Activated CD4-positive, alpha-beta T cell treated with anti-CD3 and anti-CD28 coated beads for 36 hours (primary cell): ENCODE data around the gene BSND. TPM values are rescaled to one million over a fixed set of nuclear protein-coding genes. Genes with fewer than 3 reads are reported as not detected.

Experiments used
- ATAC-seq: fragments of 200-7000 bp; cut with Tn5 transposase; one replicate; pipeline ENCODE4 v1.10.0; 2021; ENCODE audit warnings: mild to moderate bottlenecking, moderate library complexity
- CTCF ChIA-PET: fragments of 350-600 bp; sonication (Branson Sonifier 250); formaldehyde crosslinking; loops from one replicate; lab custom pipeline; 2021; ENCODE audit warnings: antibody characterized with exemption; lab: Charles Lee
- POLR2A ChIA-PET: fragments of 350-600 bp; sonication (Branson Sonifier 250); formaldehyde crosslinking; loops from one replicate; lab custom pipeline; 2021; ENCODE audit warnings: antibody characterized with exemption, inconsistent platforms; lab: Charles Lee
- DNase-seq: peaks from one replicate; pipeline ENCODE4 v3.0.0-alpha.2; 2020
- H3K27ac Mint-ChIP-seq: one replicate; pipeline ENCODE4 v1.8.0; 2021; ENCODE audit warnings: mixed read lengths
- H3K27me3 Mint-ChIP-seq: one replicate; pipeline ENCODE4 v1.8.0; 2021; ENCODE audit warnings: mixed read lengths
- H3K36me3 Mint-ChIP-seq: one replicate; pipeline ENCODE4 v1.8.0; 2021; ENCODE audit warnings: low read depth, mixed read lengths
- H3K4me1 Mint-ChIP-seq: one replicate; pipeline ENCODE4 v1.8.0; 2021; ENCODE audit warnings: mixed read lengths
- H3K4me3 Mint-ChIP-seq: one replicate; pipeline ENCODE4 v1.8.0; 2021; ENCODE audit warnings: mild to moderate bottlenecking, moderate library complexity, mixed read lengths
- H3K9me3 Mint-ChIP-seq: one replicate; pipeline ENCODE4 v1.8.0; 2021; ENCODE audit warnings: low read depth, mixed read lengths
- intact Hi-C, 2 experiments: fragments of 100-400 bp; cut with DNase I in 1 of 2; cut with micrococcal nuclease in 1 of 2; formaldehyde crosslinking; loops; one replicate each; pipeline versions ENCODE4 v1.14.2 to v1.15.1; 2022 to 2024; cut with DNase I, micrococcal nuclease
- total RNA-seq, 2 experiments: library from RNA; stranded (reverse); gene quantifications; one replicate each; pipeline ENCODE4 v1.2.3, GENCODE V29; 2021

The BSND gene
- total RNA-seq, 2 experiments from 2014 or later, result not detected

- CTCF ChIA-PET, result interaction anchor here (0.7 kb wide), 1 partner anchor 10 kb away, joined by 3 read pairs; no protein-coding TSS in a partner anchor
- H3K9me3 Mint-ChIP-seq, result no peaks in the 10 kb centered on the region
- H3K4me3 Mint-ChIP-seq, result no peak overlapping the region
- DNase-seq (no peak), ATAC-seq (no peak)
- H3K36me3 Mint-ChIP-seq, result no peaks in the 10 kb centered on the region
- no peaks in the 10 kb centered on the region for H3K4me1 Mint-ChIP-seq
- POLR2A ChIA-PET, result no interaction called here
- H3K27ac Mint-ChIP-seq, result no peak overlapping the region
- peaks cover 16% of the 10 kb centered on the region for H3K27me3 Mint-ChIP-seq
- intact Hi-C loops, result no loop called here
Measured at GRCh38 chr1:54985556-54985955, 13.2 kb upstream of the BSND start.

- H3K27ac Mint-ChIP-seq, result no peak overlapping the region
- DNase-seq, result no peak
- H3K36me3 Mint-ChIP-seq, result no peaks in the 10 kb centered on the region
- ChIA-PET CTCF (interaction anchor here (1.3 to 2.6 kb wide), 2 partner anchors 10 to 41 kb away, joined by 6 to 13 read pairs; no protein-coding TSS in a partner anchor), POLR2A (no interaction called here)
- H3K27me3 Mint-ChIP-seq, result peaks cover 14% of the 10 kb centered on the region
- no peaks in the 10 kb centered on the region for H3K4me1 Mint-ChIP-seq
- no peak for ATAC-seq
- no peak overlapping the region for H3K4me3 Mint-ChIP-seq
- intact Hi-C loops, result no loop called here
- no peaks in the 10 kb centered on the region for H3K9me3 Mint-ChIP-seq
Measured at GRCh38 chr1:54986025-54986424, 12.7 kb upstream of the BSND start.

GRCh38 chr1:54986533-54986932, 12.2 kb upstream of the BSND start:
- CTCF ChIA-PET, result interaction anchor here (1.3 to 2.6 kb wide), 3 partner anchors 10 to 41 kb away, joined by 5 to 13 read pairs (median 6); no protein-coding TSS in a partner anchor
- ATAC-seq (no peak), DNase-seq (no peak)
- Mint-ChIP-seq H3K27me3 (peaks cover 11% of the 10 kb centered on the region), H3K4me1 (no peaks in the 10 kb centered on the region), H3K27ac (no peak overlapping the region), H3K9me3 (no peaks in the 10 kb centered on the region), H3K4me3 (no peak overlapping the region), H3K36me3 (no peaks in the 10 kb centered on the region)
- intact Hi-C loops, result no loop called here
- POLR2A ChIA-PET, result no interaction called here

- H3K36me3 Mint-ChIP-seq, result no peaks in the 10 kb centered on the region
- CTCF ChIA-PET, result interaction anchor here (0.6 to 2.6 kb wide), 5 partner anchors 9 to 107 kb away, joined by 3 to 13 read pairs (median 5); no protein-coding TSS in a partner anchor
- intact Hi-C loops, result no loop called here
Measured at GRCh38 chr1:54987427-54987826, 11.3 kb upstream of the BSND start.

GRCh38 chr1:54987919-54988705, 10.6 kb upstream of the BSND start:
- CTCF ChIA-PET, result interaction anchor here (0.9 to 2.6 kb wide), 3 partner anchors 15 to 43 kb away, joined by 3 to 13 read pairs (median 4); no protein-coding TSS in a partner anchor
- no peak for DNase-seq
- H3K9me3 Mint-ChIP-seq, result no peaks in the 10 kb centered on the region
- no peak for ATAC-seq
- intact Hi-C loops, result no loop called here
- H3K4me3 Mint-ChIP-seq, result no peak overlapping the region
- H3K36me3 Mint-ChIP-seq, result no peaks in the 10 kb centered on the region
- no peaks in the 10 kb centered on the region for H3K4me1 Mint-ChIP-seq
- peaks cover 4% of the 10 kb centered on the region for H3K27me3 Mint-ChIP-seq
- POLR2A ChIA-PET, result no interaction called here
- H3K27ac Mint-ChIP-seq, result no peak overlapping the region

More at GRCh38 chr1:54987427-54987826, 11.3 kb upstream of the BSND start:
- DNase-seq (no peak), ATAC-seq (no peak)
- POLR2A ChIA-PET, result no interaction called here
- H3K27me3 Mint-ChIP-seq, result peaks cover 5% of the 10 kb centered on the region
- no peaks in the 10 kb centered on the region for H3K9me3 Mint-ChIP-seq
- no peaks in the 10 kb centered on the region for H3K4me1 Mint-ChIP-seq
- no peak overlapping the region for H3K27ac Mint-ChIP-seq
- H3K4me3 Mint-ChIP-seq, result no peak overlapping the region

GRCh38 chr1:54988975-54989374, 9.8 kb upstream of the BSND start:
- peaks cover under 1% of the 10 kb centered on the region for H3K27me3 Mint-ChIP-seq
- ChIA-PET CTCF (interaction anchor here (1.4 to 2.6 kb wide), 2 partner anchors 23 to 44 kb away, joined by 4 to 13 read pairs; no protein-coding TSS in a partner anchor), POLR2A (no interaction called here)
- DNase-seq (no peak), ATAC-seq (no peak)
- H3K4me1 Mint-ChIP-seq, result no peaks in the 10 kb centered on the region
- no peaks in the 10 kb centered on the region for H3K9me3 Mint-ChIP-seq
- H3K4me3 Mint-ChIP-seq, result no peak overlapping the region
- no peaks in the 10 kb centered on the region for H3K36me3 Mint-ChIP-seq
- no peak overlapping the region for H3K27ac Mint-ChIP-seq
- intact Hi-C loops, result no loop called here

- DNase-seq, result no peak
- ChIA-PET POLR2A (no interaction called here), CTCF (no interaction called here)
- H3K27ac Mint-ChIP-seq, result no peak overlapping the region
- H3K4me3 Mint-ChIP-seq, result no peak overlapping the region
- no peaks in the 10 kb centered on the region for H3K9me3 Mint-ChIP-seq
- H3K4me1 Mint-ChIP-seq, result no peaks in the 10 kb centered on the region
- ATAC-seq, result no peak
- H3K36me3 Mint-ChIP-seq, result no peaks in the 10 kb centered on the region
- no peaks in the 10 kb centered on the region for H3K27me3 Mint-ChIP-seq
- intact Hi-C loops, result no loop called here
Measured at GRCh38 chr1:54989473-54989872, 9.3 kb upstream of the BSND start.

GRCh38 chr1:54989968-54990810, 8.5 kb upstream of the BSND start:
- Mint-ChIP-seq H3K27me3 (peaks cover 3% of the 10 kb centered on the region), H3K27ac (no peak overlapping the region), H3K4me3 (no peak overlapping the region), H3K4me1 (no peaks in the 10 kb centered on the region), H3K9me3 (no peaks in the 10 kb centered on the region), H3K36me3 (no peaks in the 10 kb centered on the region)
- no peak for DNase-seq
- CTCF ChIA-PET, result interaction anchor here (0.5 to 0.6 kb wide), 2 partner anchors 44 to 153 kb away, joined by 3 to 5 read pairs; no protein-coding TSS in a partner anchor
- POLR2A ChIA-PET, result no interaction called here
- intact Hi-C loops, result no loop called here
- ATAC-seq, result no peak

- no peak overlapping the region for H3K4me3 Mint-ChIP-seq
- POLR2A ChIA-PET, result no interaction called here
- intact Hi-C loops, result no loop called here
- H3K4me1 Mint-ChIP-seq, result peaks cover 6% of the 10 kb centered on the region
- H3K9me3 Mint-ChIP-seq, result no peaks in the 10 kb centered on the region
- peaks cover 10% of the 10 kb centered on the region for H3K27me3 Mint-ChIP-seq
- CTCF ChIA-PET, result interaction anchor here (0.5 to 1.8 kb wide), 4 partner anchors 42 to 154 kb away, joined by 3 to 6 read pairs (median 4); no protein-coding TSS in a partner anchor
- ATAC-seq, result no peak
- no peaks in the 10 kb centered on the region for H3K36me3 Mint-ChIP-seq
- H3K27ac Mint-ChIP-seq, result no peak overlapping the region
- DNase-seq, result no peak
Measured at GRCh38 chr1:54990916-54991315, 7.8 kb upstream of the BSND start.

GRCh38 chr1:54991939-54992338, 6.8 kb upstream of the BSND start:
- DNase-seq (no peak), ATAC-seq (no peak)
- POLR2A ChIA-PET, result no interaction called here
- Mint-ChIP-seq H3K4me1 (peaks cover 14% of the 10 kb centered on the region), H3K9me3 (no peaks in the 10 kb centered on the region), H3K4me3 (no peak overlapping the region), H3K27me3 (peaks cover 20% of the 10 kb centered on the region), H3K27ac (no peak overlapping the region), H3K36me3 (no peaks in the 10 kb centered on the region)
- intact Hi-C loops, result no loop called here
- CTCF ChIA-PET, result interaction anchor here (1.0 to 1.8 kb wide), 2 partner anchors 43 to 47 kb away, joined by 3 to 6 read pairs; no protein-coding TSS in a partner anchor

- Mint-ChIP-seq H3K27ac (no peak overlapping the region), H3K4me3 (no peak overlapping the region), H3K4me1 (peaks cover 14% of the 10 kb centered on the region), H3K36me3 (no peaks in the 10 kb centered on the region), H3K9me3 (no peaks in the 10 kb centered on the region), H3K27me3 (peaks cover 29% of the 10 kb centered on the region)
- intact Hi-C loops, result no loop called here
- ChIA-PET CTCF (interaction anchor here (0.7 to 1.2 kb wide), 3 partner anchors 9 to 29 kb away, joined by 3 to 4 read pairs (median 3); no protein-coding TSS in a partner anchor), POLR2A (no interaction called here)
- ATAC-seq (no peak), DNase-seq (no peak)
Measured at GRCh38 chr1:54993140-54993539, 5.6 kb upstream of the BSND start.
